Measurements from ENCODE around the gene PLXNA2. TPM values are rescaled to one million over a fixed set of nuclear protein-coding genes. Genes with fewer than 3 reads are reported as not detected.

PLXNA2 gene
- total RNA-seq, 1 experiment from 2014 or later = 0.89 TPM

DNA sequence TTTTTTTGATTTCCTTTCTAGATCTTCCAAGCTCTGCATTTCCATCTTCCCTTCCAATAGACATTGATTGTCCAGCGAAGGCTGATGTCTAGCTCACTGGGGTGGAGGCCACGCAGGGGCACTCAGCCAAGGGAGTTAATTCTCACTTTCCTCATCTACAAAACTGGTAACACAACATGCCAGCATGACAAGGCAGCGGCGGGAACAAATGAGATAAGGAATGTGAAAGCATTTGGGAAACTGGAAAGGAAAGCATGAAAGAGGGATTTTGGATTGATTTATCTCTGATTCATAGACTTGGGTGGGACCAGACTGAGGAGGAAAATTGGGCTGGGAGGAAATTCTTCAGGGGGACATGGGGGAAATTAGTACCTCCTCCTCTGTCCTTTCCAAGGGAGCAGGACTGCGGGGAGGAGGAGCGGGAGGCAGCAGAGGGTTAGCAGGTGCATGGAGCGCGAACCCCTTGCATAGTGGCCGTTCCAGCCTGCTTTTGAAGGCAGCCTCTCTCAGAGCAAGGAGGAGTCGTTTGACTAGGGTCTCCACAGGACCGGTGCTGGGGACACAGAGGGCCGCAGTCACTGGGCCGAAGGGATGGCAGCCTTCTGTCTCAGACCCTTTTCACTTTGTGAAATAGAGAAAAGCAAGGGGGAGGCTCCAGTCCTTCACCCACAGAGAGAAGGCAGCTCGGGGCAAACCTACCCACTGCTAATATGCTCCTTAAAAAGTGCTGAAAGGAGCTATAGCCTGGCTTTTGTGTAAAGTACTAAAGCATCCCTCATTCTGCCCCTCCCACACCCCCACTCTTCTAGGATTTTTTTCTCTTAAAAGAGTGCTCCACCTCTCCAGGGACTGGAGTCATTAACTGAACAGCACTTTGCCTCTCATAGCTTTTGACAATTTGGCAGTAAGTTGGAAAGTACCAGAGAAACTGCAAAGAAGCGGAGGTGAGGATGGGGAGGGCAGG is 89.2 kb downstream of the PLXNA2 start:
- no peaks in the 10 kb centered on the region for H3K79me2 ChIP-seq (ENCODE audit: insufficient read depth, low read length)
- no peak for ATAC-seq
- no peak overlapping the region for H3K9ac ChIP-seq (ENCODE audit: low read length)
- no peaks in the 10 kb centered on the region for H3K9me3 ChIP-seq (ENCODE audit: control insufficient read depth in 1 of 2, insufficient read depth in 1 of 2, low read depth in 1 of 2, low read length in 2 of 2)
- H4K20me1 ChIP-seq (ENCODE audit: insufficient read depth) = no peaks in the 10 kb centered on the region
- ChIA-PET CTCF (no interaction called here), POLR2A (no interaction called here), RAD21 (ENCODE audit: low non-redundant PET in 1 of 2, low total read pairs in 2 of 2, uncharacterized antibody in 2 of 2, unreplicated experiment in 2 of 2) (no interaction called here)
- BruUV-seq (replicated peaks) = no TSS peak
- no peaks in the 10 kb centered on the region for H3K9me2 ChIP-seq (ENCODE audit: insufficient read depth)
- TF ChIP-seq, protein P1, sequence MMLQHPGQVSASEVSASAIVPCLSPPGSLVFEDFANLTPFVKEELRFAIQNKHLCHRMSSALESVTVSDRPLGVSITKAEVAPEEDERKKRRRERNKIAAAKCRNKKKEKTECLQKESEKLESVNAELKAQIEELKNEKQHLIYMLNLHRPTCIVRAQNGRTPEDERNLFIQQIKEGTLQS (IDR thresholded peaks at IDR 0.05) = no peak
- TF ChIP-seq RAD21 (IDR thresholded peaks at IDR 0.05; ENCODE audit: low read depth) = 0 out of 2 replicates have a peak, but pooled peaks have one; percentile 3
- DNase-seq (ENCODE audit: low read depth, low spot score) = no peak
- no peak overlapping the region for H2AFZ ChIP-seq (ENCODE audit: low read depth, low read length, poor library complexity, severe bottlenecking)
- intact Hi-C loops (cut with micrococcal nuclease) = no loop called here
- no peak overlapping the region for H3K4me2 ChIP-seq (ENCODE audit: low read length)
- no peak overlapping the region for H3K27ac ChIP-seq (ENCODE audit: low read depth, low read length)
- peaks cover 15% of the 10 kb centered on the region for H3K27me3 ChIP-seq (ENCODE audit: insufficient read depth, low read length)
- no peak overlapping the region for H3K4me3 ChIP-seq (replicated peaks in 1 of 2; ENCODE audit: low read depth in 1 of 2, low read length in 2 of 2)
- peaks cover 0 to 7% of the 10 kb centered on the region in 2 experiments; a peak in 1 of 4 replicates for H3K4me1 ChIP-seq (ENCODE audit: control insufficient read depth in 1 of 2, insufficient read depth in 2 of 2, low read length in 2 of 2)
- H3K36me3 ChIP-seq (ENCODE audit: control insufficient read depth in 1 of 2, insufficient read depth in 2 of 2, low read length in 2 of 2) = no peaks in the 10 kb centered on the region

DNA sequence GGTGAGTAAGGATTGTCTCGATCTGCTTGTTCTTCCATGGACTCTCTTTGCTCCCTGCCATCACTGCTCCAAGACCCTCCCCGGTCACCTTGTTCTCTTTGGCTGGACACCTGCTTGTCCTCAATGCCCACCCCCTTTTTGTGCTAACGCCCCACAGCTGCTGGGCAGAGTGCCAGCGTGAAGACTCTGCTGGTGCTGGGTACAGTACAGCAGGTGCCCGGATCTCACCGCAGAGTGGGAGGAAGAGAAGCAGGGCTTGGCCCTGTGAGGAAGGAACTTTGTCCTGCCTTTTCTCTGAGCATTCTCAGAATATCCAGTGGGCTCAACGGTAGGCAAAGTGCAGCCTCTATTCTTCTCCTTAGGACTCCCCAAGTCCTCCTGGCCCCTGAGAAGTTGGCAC is 90.1 kb downstream of the PLXNA2 start:
- BruUV-seq (replicated peaks) = no TSS peak
- POLR2A ChIA-PET = no interaction called here

More for the DNA sequence above, 90.1 kb downstream of the PLXNA2 start:
- Histone ChIP-seq H3K9me2 (ENCODE audit: insufficient read depth) (no peaks in the 10 kb centered on the region), H3K79me2 (ENCODE audit: insufficient read depth, low read length) (no peaks in the 10 kb centered on the region), H3K9me3 (ENCODE audit: control insufficient read depth in 1 of 2, insufficient read depth in 1 of 2, low read depth in 1 of 2, low read length in 2 of 2) (no peaks in the 10 kb centered on the region), H3K4me3 (replicated peaks in 1 of 2; ENCODE audit: low read depth in 1 of 2, low read length in 2 of 2) (no peak overlapping the region), H3K27ac (ENCODE audit: low read depth, low read length) (no peak overlapping the region), H3K9ac (ENCODE audit: low read length) (no peak overlapping the region), H4K20me1 (ENCODE audit: insufficient read depth) (no peaks in the 10 kb centered on the region), H3K27me3 (ENCODE audit: insufficient read depth, low read length) (peaks cover 14% of the 10 kb centered on the region), H3K4me2 (ENCODE audit: low read length) (no peak overlapping the region), H2AFZ (ENCODE audit: low read depth, low read length, poor library complexity, severe bottlenecking) (no peak overlapping the region), H3K4me1 (ENCODE audit: control insufficient read depth in 1 of 2, insufficient read depth in 2 of 2, low read length in 2 of 2) (peaks cover 0 to 7% of the 10 kb centered on the region in 2 experiments; a peak in 1 of 4 replicates), H3K36me3 (ENCODE audit: control insufficient read depth in 1 of 2, insufficient read depth in 2 of 2, low read length in 2 of 2) (no peaks in the 10 kb centered on the region)
- ATAC-seq (no peak), DNase-seq (ENCODE audit: low read depth, low spot score) (no peak)
- CTCF ChIA-PET = no interaction called here
- RAD21 ChIA-PET (ENCODE audit: low non-redundant PET in 1 of 2, low total read pairs in 2 of 2, uncharacterized antibody in 2 of 2, unreplicated experiment in 2 of 2) = no interaction called here
- TF ChIP-seq EZH2phosphoT487 (IDR thresholded peaks at IDR 0.05; ENCODE audit: borderline replicate concordance) = no peak
- TF ChIP-seq, protein P1 (IDR thresholded peaks at IDR 0.05) = no peak
- no peak for TF ChIP-seq ZFX (IDR thresholded peaks at IDR 0.05)
- TF ChIP-seq TCF7L2 (IDR thresholded peaks at IDR 0.05; ENCODE audit: borderline replicate concordance, extremely low read depth, insufficient read depth, insufficient read length) = no peak
- TF ChIP-seq RAD21 (IDR thresholded peaks at IDR 0.05; ENCODE audit: low read depth) = no peak
- TF ChIP-seq, protein P2, sequence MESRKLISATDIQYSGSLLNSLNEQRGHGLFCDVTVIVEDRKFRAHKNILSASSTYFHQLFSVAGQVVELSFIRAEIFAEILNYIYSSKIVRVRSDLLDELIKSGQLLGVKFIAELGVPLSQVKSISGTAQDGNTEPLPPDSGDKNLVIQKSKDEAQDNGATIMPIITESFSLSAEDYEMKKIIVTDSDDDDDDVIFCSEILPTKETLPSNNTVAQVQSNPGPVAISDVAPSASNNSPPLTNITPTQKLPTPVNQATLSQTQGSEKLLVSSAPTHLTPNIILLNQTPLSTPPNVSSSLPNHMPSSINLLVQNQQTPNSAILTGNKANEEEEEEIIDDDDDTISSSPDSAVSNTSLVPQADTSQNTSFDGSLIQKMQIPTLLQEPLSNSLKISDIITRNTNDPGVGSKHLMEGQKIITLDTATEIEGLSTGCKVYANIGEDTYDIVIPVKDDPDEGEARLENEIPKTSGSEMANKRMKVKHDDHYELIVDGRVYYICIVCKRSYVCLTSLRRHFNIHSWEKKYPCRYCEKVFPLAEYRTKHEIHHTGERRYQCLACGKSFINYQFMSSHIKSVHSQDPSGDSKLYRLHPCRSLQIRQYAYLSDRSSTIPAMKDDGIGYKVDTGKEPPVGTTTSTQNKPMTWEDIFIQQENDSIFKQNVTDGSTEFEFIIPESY (IDR thresholded peaks at IDR 0.05; ENCODE audit: extremely low read depth, insufficient replicate concordance, low read length) = no peak
- TF ChIP-seq SIN3A (IDR thresholded peaks at IDR 0.05; ENCODE audit: low read depth) = no peak
- TF ChIP-seq, protein P3, sequence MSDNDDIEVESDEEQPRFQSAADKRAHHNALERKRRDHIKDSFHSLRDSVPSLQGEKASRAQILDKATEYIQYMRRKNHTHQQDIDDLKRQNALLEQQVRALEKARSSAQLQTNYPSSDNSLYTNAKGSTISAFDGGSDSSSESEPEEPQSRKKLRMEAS (IDR thresholded peaks at IDR 0.05) = no peak
- no peak for TF ChIP-seq EGR1 (IDR thresholded peaks at IDR 0.05; ENCODE audit: low read depth)
- TF ChIP-seq CBX3 (IDR thresholded peaks at IDR 0.05; ENCODE audit: low read depth) = no peak
- intact Hi-C loops (cut with micrococcal nuclease) = no loop called here

All from HCT116 (cell line).